ENCODE measurements around the gene CMIP.
A peak's percentile ranks its signal among the peaks of the same experiment; 100 is the strongest.

Gene CMIP

DNA sequence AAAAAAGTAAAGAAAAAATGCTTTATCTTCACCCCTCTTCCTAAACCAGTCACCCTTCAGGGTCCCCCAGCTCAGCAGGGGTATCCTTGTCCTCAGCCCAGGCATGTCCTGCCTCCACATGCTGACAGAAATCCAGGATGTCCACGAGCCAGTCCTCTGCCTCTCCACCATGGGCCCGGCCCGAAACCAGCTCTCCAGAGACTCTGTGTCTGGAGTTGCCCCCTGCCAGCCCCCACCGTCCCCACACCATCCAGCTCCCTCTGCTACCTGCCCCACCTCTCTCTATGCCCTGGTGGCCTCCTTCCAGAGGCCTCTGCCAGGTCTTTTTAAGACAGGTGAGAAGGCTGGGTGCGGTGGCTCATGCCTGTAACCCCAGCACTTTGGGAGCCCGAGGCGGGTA, 268.1 kb downstream of the CMIP start:
- H3K4me1 ChIP-seq (ENCODE audit: control insufficient read depth, insufficient read depth, low read depth, low read length) = peaks cover 13% of the 10 kb centered on the region
- H3K18ac ChIP-seq (ENCODE audit: low read depth in 1 of 2, low read length in 2 of 2) = no peak overlapping the region
- H2BK120ac ChIP-seq (ENCODE audit: low read depth, low read length) = no peak overlapping the region
- peaks cover 18 to 23% of the 10 kb centered on the region in 2 experiments for H3K36me3 ChIP-seq (ENCODE audit: control insufficient read depth in 1 of 2, insufficient read depth in 2 of 2, low read depth in 1 of 2, low read length in 2 of 2)
- no peak overlapping the region for H3K4me3 ChIP-seq (ENCODE audit: insufficient read depth in 1 of 2, low read depth in 1 of 2, low read length in 2 of 2)
- H3K27ac ChIP-seq (ENCODE audit: low read length, poor library complexity, severe bottlenecking) = no peak overlapping the region
- H4K8ac ChIP-seq (ENCODE audit: low read length) = no peak overlapping the region
- no peak overlapping the region for H3K23ac ChIP-seq (ENCODE audit: low read length in 2 of 2)
- peaks cover 0 to 2% of the 10 kb centered on the region in 2 experiments for H3K27me3 ChIP-seq (ENCODE audit: control insufficient read depth in 1 of 2, insufficient read depth in 1 of 2, low read length in 2 of 2)
- no peak overlapping the region for H2AFZ ChIP-seq (ENCODE audit: low read depth, low read length)
- H2BK5ac ChIP-seq (ENCODE audit: low read depth, low read length, poor library complexity, severe bottlenecking) = no peak overlapping the region
- peak overlapping the region; percentile 65 for H2AK5ac ChIP-seq (ENCODE audit: low read length, severe bottlenecking)
- H3K4me2 ChIP-seq (ENCODE audit: low read length, poor library complexity, severe bottlenecking) = no peak overlapping the region
- H2BK12ac ChIP-seq (ENCODE audit: low read length in 2 of 2) = peak overlapping the region in 1 of 2 experiments; percentile 34
- H2BK15ac ChIP-seq (ENCODE audit: low read depth, poor library complexity, severe bottlenecking) = no peak overlapping the region
- no peak for DNase-seq
- H4K91ac ChIP-seq (ENCODE audit: low read length) = no peak overlapping the region
- H3K14ac ChIP-seq (ENCODE audit: low read length in 2 of 2) = no peak overlapping the region
- H3K4ac ChIP-seq (ENCODE audit: low read depth in 1 of 2, low read length in 2 of 2) = no peak overlapping the region
- WGBS = 91% methylated on average over 7 of the region's 7 CpGs
- no peak overlapping the region for H3K9ac ChIP-seq (ENCODE audit: low read length)
- no peaks in the 10 kb centered on the region for H3K79me1 ChIP-seq (replicated peaks; ENCODE audit: low read length, poor library complexity, severe bottlenecking)
- no peaks in the 10 kb centered on the region for H3K9me3 ChIP-seq (ENCODE audit: control insufficient read depth, low read length)

DNA sequence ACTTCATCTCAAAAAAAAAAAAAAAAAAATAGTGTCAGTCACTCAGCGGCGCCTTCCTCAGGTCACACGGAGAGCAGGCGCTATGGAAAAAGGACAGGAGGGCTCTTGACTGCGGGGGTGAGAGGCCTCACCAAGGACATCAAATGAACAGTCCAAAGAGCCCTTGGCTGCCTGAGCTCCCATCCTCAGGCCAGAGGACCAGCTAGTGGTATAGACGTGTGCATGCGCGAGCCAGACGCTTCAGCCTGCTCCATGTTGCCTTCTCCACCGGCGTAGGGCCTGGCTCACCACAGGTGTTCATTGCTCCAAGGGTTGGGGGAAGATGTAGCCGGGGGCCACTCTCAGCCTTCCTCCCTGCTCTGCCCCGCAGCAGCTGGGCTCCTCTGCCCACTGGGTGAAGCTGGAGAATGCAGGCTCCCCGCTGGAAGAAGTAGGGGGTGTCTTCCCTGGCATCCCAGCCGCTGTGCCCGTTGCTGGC, 268.7 kb downstream of the CMIP start:
- Histone ChIP-seq H3K9me3 (ENCODE audit: control insufficient read depth, low read length) (no peaks in the 10 kb centered on the region), H2BK12ac (ENCODE audit: low read length in 2 of 2) (no peak overlapping the region), H2BK120ac (ENCODE audit: low read depth, low read length) (no peak overlapping the region), H3K14ac (ENCODE audit: low read length in 2 of 2) (no peak overlapping the region), H4K91ac (ENCODE audit: low read length) (no peak overlapping the region), H3K18ac (ENCODE audit: low read depth in 1 of 2, low read length in 2 of 2) (peak overlapping the region in 1 of 2 experiments; percentile 1), H3K23ac (ENCODE audit: low read length in 2 of 2) (no peak overlapping the region), H3K4me1 (ENCODE audit: control insufficient read depth, insufficient read depth, low read depth, low read length) (peaks cover 13% of the 10 kb centered on the region), H3K9ac (ENCODE audit: low read length) (no peak overlapping the region), H2AFZ (ENCODE audit: low read depth, low read length) (no peak overlapping the region), H2AK5ac (ENCODE audit: low read length, severe bottlenecking) (no peak overlapping the region), H2BK15ac (ENCODE audit: low read depth, poor library complexity, severe bottlenecking) (no peak overlapping the region), H3K36me3 (ENCODE audit: control insufficient read depth in 1 of 2, insufficient read depth in 2 of 2, low read depth in 1 of 2, low read length in 2 of 2) (peaks cover 12 to 16% of the 10 kb centered on the region in 2 experiments), H3K27me3 (ENCODE audit: control insufficient read depth in 1 of 2, insufficient read depth in 1 of 2, low read length in 2 of 2) (peaks cover 0 to 2% of the 10 kb centered on the region in 2 experiments), H3K79me1 (replicated peaks; ENCODE audit: low read length, poor library complexity, severe bottlenecking) (no peaks in the 10 kb centered on the region), H2BK5ac (ENCODE audit: low read depth, low read length, poor library complexity, severe bottlenecking) (no peak overlapping the region), H4K8ac (ENCODE audit: low read length) (no peak overlapping the region), H3K4me3 (ENCODE audit: insufficient read depth in 1 of 2, low read depth in 1 of 2, low read length in 2 of 2) (no peak overlapping the region), H3K4me2 (ENCODE audit: low read length, poor library complexity, severe bottlenecking) (no peak overlapping the region), H3K4ac (ENCODE audit: low read depth in 1 of 2, low read length in 2 of 2) (no peak overlapping the region), H3K27ac (ENCODE audit: low read length, poor library complexity, severe bottlenecking) (no peak overlapping the region)
- 96% methylated on average over 16 of the region's 16 CpGs for WGBS
- DNase-seq = no peak

DNA sequence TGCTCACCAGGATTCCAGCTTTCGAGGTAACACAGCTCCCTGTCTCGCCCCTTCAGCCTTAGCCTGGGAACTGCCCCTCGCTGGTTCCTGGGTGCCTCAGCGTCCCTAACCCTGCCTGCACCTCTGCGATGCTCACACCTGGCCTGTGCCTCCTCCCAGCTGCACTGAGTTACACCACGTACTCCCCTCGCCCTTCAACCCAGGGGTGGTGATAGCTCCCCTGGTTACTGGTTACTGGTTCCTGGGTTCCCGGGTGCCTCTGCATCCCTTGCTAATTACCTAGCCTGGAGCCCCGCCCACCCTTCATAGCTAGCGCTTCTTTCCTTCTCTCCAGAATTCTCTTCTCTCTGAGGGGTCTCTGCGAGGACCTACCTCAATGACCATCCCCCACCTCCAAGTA, 269.2 kb downstream of the CMIP start:
- Histone ChIP-seq H3K36me3 (ENCODE audit: control insufficient read depth in 1 of 2, insufficient read depth in 2 of 2, low read depth in 1 of 2, low read length in 2 of 2) (peaks cover 7 to 12% of the 10 kb centered on the region in 2 experiments), H4K91ac (ENCODE audit: low read length) (no peak overlapping the region), H2AK5ac (ENCODE audit: low read length, severe bottlenecking) (no peak overlapping the region), H3K79me1 (replicated peaks; ENCODE audit: low read length, poor library complexity, severe bottlenecking) (no peaks in the 10 kb centered on the region), H3K9me3 (ENCODE audit: control insufficient read depth, low read length) (no peaks in the 10 kb centered on the region), H3K4me1 (ENCODE audit: control insufficient read depth, insufficient read depth, low read depth, low read length) (peaks cover 13% of the 10 kb centered on the region), H3K9ac (ENCODE audit: low read length) (no peak overlapping the region), H2AFZ (ENCODE audit: low read depth, low read length) (no peak overlapping the region), H4K8ac (ENCODE audit: low read length) (no peak overlapping the region), H3K4me3 (ENCODE audit: insufficient read depth in 1 of 2, low read depth in 1 of 2, low read length in 2 of 2) (no peak overlapping the region), H3K4ac (ENCODE audit: low read depth in 1 of 2, low read length in 2 of 2) (no peak overlapping the region), H2BK12ac (ENCODE audit: low read length in 2 of 2) (no peak overlapping the region), H3K18ac (ENCODE audit: low read depth in 1 of 2, low read length in 2 of 2) (peak overlapping the region in 1 of 2 experiments; percentile 1), H2BK5ac (ENCODE audit: low read depth, low read length, poor library complexity, severe bottlenecking) (no peak overlapping the region), H3K4me2 (ENCODE audit: low read length, poor library complexity, severe bottlenecking) (no peak overlapping the region), H2BK120ac (ENCODE audit: low read depth, low read length) (no peak overlapping the region), H3K27me3 (ENCODE audit: control insufficient read depth in 1 of 2, insufficient read depth in 1 of 2, low read length in 2 of 2) (peaks cover 0 to 2% of the 10 kb centered on the region in 2 experiments), H3K23ac (ENCODE audit: low read length in 2 of 2) (no peak overlapping the region), H3K14ac (ENCODE audit: low read length in 2 of 2) (no peak overlapping the region), H3K27ac (ENCODE audit: low read length, poor library complexity, severe bottlenecking) (no peak overlapping the region), H2BK15ac (ENCODE audit: low read depth, poor library complexity, severe bottlenecking) (no peak overlapping the region)
- no peak for DNase-seq
- WGBS = 93% methylated on average over 11 of the region's 11 CpGs

DNA sequence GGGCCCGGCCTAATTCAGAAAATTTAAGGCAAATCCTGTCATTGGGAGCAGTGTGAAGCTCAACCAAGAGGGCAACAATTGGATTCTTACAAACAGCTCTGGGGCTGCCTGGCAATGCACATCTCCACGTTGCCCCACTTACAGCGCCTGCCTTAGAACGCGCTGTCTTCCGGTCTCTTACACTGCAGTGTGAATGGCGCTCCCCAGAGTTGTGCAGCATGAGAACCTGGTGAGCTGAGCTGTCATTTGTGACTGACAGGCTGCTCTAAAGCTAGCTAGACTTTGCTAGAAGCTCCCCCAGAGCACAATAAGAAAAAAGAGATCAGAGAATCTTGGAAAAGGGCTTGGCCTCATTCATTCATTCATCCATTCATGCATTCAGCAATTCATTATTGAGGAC, 270.0 kb downstream of the CMIP start:
- Histone ChIP-seq H3K18ac (ENCODE audit: low read depth in 1 of 2, low read length in 2 of 2) (no peak overlapping the region), H3K4ac (ENCODE audit: low read depth in 1 of 2, low read length in 2 of 2) (no peak overlapping the region), H3K14ac (ENCODE audit: low read length in 2 of 2) (no peak overlapping the region), H3K23ac (ENCODE audit: low read length in 2 of 2) (no peak overlapping the region), H3K9ac (ENCODE audit: low read length) (no peak overlapping the region), H3K27me3 (ENCODE audit: control insufficient read depth in 1 of 2, insufficient read depth in 1 of 2, low read length in 2 of 2) (peaks cover 0 to 2% of the 10 kb centered on the region in 2 experiments), H2BK15ac (ENCODE audit: low read depth, poor library complexity, severe bottlenecking) (no peak overlapping the region), H3K4me2 (ENCODE audit: low read length, poor library complexity, severe bottlenecking) (no peak overlapping the region), H2AK5ac (ENCODE audit: low read length, severe bottlenecking) (no peak overlapping the region), H2BK5ac (ENCODE audit: low read depth, low read length, poor library complexity, severe bottlenecking) (no peak overlapping the region), H2AFZ (ENCODE audit: low read depth, low read length) (no peak overlapping the region), H3K27ac (ENCODE audit: low read length, poor library complexity, severe bottlenecking) (no peak overlapping the region), H3K79me1 (replicated peaks; ENCODE audit: low read length, poor library complexity, severe bottlenecking) (no peaks in the 10 kb centered on the region), H4K8ac (ENCODE audit: low read length) (no peak overlapping the region), H3K4me3 (ENCODE audit: insufficient read depth in 1 of 2, low read depth in 1 of 2, low read length in 2 of 2) (no peak overlapping the region), H3K9me3 (ENCODE audit: control insufficient read depth, low read length) (no peaks in the 10 kb centered on the region), H2BK120ac (ENCODE audit: low read depth, low read length) (no peak overlapping the region), H3K4me1 (ENCODE audit: control insufficient read depth, insufficient read depth, low read depth, low read length) (peaks cover 13% of the 10 kb centered on the region), H3K36me3 (ENCODE audit: control insufficient read depth in 1 of 2, insufficient read depth in 2 of 2, low read depth in 1 of 2, low read length in 2 of 2) (peaks cover under 1 to 7% of the 10 kb centered on the region in 2 experiments), H4K91ac (ENCODE audit: low read length) (no peak overlapping the region), H2BK12ac (ENCODE audit: low read length in 2 of 2) (no peak overlapping the region)
- DNase-seq = no peak
- WGBS = 98% methylated on average over 7 of the region's 7 CpGs
